Activated CD4-positive, alpha-beta memory T cell treated with anti-CD3 and anti-CD28 coated beads, Interleukin-2, amount 10 ng/mL, durations not matched to agents 7 days and 5 days (primary cell): ENCODE measurements around the gene RHCG. TPM values are rescaled to one million over a fixed set of nuclear protein-coding genes. Genes with fewer than 3 reads are reported as not detected.

ENCODE experiments used
- CTCF ChIA-PET: fragments of 350-600 bp; sonication (Branson Sonifier 250); formaldehyde crosslinking; loops from one replicate; lab custom pipeline; 2021; ENCODE audit warnings: antibody characterized with exemption, inconsistent platforms; lab: Charles Lee
- POLR2A ChIA-PET: fragments of 350-600 bp; sonication (Branson Sonifier 250); formaldehyde crosslinking; loops from one replicate; lab custom pipeline; 2021; ENCODE audit warnings: antibody characterized with exemption; lab: Charles Lee
- DNase-seq: peaks from one replicate; pipeline ENCODE4 v3.0.0-alpha.2; 2020
- H3K27ac Mint-ChIP-seq: one replicate; pipeline ENCODE4 v1.8.0; 2021; ENCODE audit warnings: mild to moderate bottlenecking, mixed read lengths
- H3K27me3 Mint-ChIP-seq: one replicate; pipeline ENCODE4 v1.8.0; 2021; ENCODE audit warnings: mixed read lengths
- H3K36me3 Mint-ChIP-seq: one replicate; pipeline ENCODE4 v1.8.0; 2021; ENCODE audit warnings: low read depth, mixed read lengths
- H3K4me1 Mint-ChIP-seq: one replicate; pipeline ENCODE4 v1.8.0; 2021; ENCODE audit warnings: mixed read lengths
- H3K4me3 Mint-ChIP-seq: one replicate; pipeline ENCODE4 v1.8.0; 2021; ENCODE audit warnings: mild to moderate bottlenecking, mixed read lengths
- H3K9me3 Mint-ChIP-seq: one replicate; pipeline ENCODE4 v1.8.0; 2021; ENCODE audit warnings: mixed read lengths
- total RNA-seq, 2 experiments: library from RNA; stranded (reverse); gene quantifications; one replicate each; pipeline ENCODE4 v1.2.3, GENCODE V29; 2021

Gene RHCG
- not detected for total RNA-seq

DNA sequence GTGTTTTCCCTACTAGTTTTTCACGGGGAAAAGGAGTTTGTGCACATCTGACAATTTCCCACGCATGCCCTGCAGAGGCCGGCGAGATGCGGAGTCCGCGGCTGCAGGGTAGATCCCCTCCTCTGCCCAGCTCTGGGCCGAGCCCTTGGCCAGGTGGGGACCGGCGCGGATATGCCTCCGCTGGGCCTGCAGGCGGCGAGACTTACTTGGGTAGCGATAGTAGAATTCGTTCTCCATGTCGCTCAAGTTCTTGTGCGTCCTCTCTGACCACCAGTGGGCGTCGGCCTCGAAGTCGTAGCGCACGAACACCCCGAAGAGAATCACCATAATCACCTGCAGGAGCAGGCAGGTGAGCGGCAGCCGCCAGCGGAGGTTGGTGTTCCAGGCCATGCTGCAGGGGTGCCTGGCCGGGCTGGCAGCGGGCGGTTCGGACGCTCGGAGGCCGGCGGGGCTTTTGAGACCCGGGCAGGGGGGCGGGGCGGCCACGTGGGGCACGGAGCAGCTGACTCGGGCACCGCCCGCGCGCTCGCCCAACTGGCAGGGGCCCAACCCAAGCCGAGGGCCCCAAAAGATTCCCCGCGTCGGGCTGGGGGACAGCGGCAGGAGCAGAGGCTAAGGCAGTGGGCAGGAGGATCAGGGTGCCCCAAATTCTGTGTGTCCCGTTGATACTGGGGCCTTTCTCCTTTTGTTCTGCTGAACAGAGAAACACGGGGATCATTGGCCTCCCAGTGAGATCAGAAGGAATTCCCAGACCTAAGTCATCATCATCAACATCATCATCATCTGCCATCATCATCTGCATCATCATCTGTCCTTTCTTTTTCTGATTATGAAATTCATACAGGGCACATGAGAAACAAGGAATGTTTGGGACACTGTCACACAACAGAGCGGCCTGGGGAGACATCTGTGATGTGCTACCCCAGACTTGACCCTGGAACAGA lies at the start of gene RHCG:
Gene RHCG (minus strand): TSS at position 429 of the 944 bp plus-strand sequence. CDS start 39 bp downstream, at position 390.
- DNase-seq, result no peak
- Mint-ChIP-seq H3K27ac (no peak within 1 kb of the TSS), H3K4me1 (peaks cover 7% of the 10 kb centered on the region), H3K4me3 (no peak within 1 kb of the TSS), H3K36me3 (no peaks in the 10 kb centered on the region), H3K27me3 (peaks cover 39% of the 10 kb centered on the region), H3K9me3 (no peaks in the 10 kb centered on the region)
- ChIA-PET POLR2A (no interaction called here), CTCF (no interaction called here)

DNA sequence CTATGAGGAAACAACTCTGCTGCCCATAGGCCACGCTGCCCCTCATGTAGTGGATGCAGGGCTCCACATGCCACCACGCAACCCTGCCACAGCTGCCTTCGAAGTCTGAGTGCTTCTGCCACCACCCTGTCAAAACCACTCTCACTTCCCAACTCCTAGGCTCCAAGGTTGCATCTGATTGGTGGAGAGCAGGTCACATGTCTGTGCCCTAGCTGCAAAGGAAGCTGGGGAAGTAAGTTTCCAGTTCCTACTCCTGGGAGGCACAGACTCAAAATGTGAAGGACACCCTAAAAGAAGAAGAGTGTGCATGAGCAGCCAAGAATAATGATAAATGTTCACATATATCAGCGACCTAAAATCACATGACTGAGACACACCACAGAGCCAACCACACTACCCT lies 47.0 kb upstream of the RHCG start:
- H3K36me3 Mint-ChIP-seq, result no peaks in the 10 kb centered on the region
- DNase-seq, result no peak
- no peaks in the 10 kb centered on the region for H3K9me3 Mint-ChIP-seq
- H3K4me1 Mint-ChIP-seq, result no peaks in the 10 kb centered on the region
- H3K27ac Mint-ChIP-seq, result no peak overlapping the region
- ChIA-PET CTCF (no interaction called here), POLR2A (no interaction called here)
- peaks cover 25% of the 10 kb centered on the region for H3K27me3 Mint-ChIP-seq
- H3K4me3 Mint-ChIP-seq, result no peak overlapping the region

DNA sequence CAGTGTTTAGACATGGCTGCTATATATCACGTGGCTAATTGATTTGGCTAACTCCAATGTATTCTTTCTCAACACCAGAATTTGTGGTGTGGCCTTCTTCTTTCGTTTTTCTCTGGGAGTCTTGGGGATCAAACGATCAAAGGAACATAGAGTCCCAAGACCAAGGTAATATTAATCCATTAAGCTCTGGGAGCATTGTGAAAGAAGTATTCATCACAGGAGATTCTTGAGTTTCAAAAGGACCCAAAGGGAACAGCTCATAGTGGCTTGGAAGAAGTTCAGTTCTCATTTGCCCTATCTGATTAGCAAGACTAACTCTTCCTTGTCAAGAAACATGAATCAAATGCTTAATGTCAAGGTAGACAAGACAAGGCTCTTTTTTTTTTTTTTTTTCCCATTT lies 46.0 kb upstream of the RHCG start:
- Mint-ChIP-seq H3K27me3 (peaks cover 24% of the 10 kb centered on the region), H3K36me3 (no peaks in the 10 kb centered on the region), H3K9me3 (peaks cover 7% of the 10 kb centered on the region), H3K4me1 (no peaks in the 10 kb centered on the region), H3K4me3 (no peak overlapping the region), H3K27ac (no peak overlapping the region)
- no peak for DNase-seq
- ChIA-PET CTCF (no interaction called here), POLR2A (no interaction called here)

DNA sequence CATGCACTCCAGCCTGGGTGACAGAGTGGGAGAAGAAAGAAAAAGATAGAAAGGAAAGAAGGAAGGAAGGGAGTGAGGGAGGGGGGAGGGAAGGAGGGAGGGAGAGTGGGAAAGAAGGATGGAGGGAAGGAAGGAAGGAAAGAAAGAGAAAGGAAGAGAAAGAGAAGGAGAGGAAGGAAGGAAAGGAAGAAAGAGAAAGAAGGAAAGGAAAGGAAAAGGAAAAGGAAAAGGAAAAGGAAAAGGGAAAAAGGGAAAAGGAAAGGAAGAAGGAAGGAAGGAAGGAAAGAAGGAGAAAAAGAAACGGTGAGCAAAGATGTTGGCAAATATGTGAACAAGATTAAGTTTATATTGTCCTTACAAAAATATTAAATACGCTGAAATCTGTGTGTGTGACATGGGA lies 42.6 kb upstream of the RHCG start:
- Mint-ChIP-seq H3K36me3 (no peaks in the 10 kb centered on the region), H3K27ac (no peak overlapping the region), H3K4me1 (no peaks in the 10 kb centered on the region), H3K9me3 (peaks cover 8% of the 10 kb centered on the region), H3K4me3 (no peak overlapping the region), H3K27me3 (peaks cover 27% of the 10 kb centered on the region)
- ChIA-PET CTCF (interaction anchor here (0.5 to 1.5 kb wide), 2 partner anchors 59 to 181 kb away, joined by 3 read pairs; no protein-coding TSS in a partner anchor), POLR2A (no interaction called here)
- DNase-seq, result no peak

DNA sequence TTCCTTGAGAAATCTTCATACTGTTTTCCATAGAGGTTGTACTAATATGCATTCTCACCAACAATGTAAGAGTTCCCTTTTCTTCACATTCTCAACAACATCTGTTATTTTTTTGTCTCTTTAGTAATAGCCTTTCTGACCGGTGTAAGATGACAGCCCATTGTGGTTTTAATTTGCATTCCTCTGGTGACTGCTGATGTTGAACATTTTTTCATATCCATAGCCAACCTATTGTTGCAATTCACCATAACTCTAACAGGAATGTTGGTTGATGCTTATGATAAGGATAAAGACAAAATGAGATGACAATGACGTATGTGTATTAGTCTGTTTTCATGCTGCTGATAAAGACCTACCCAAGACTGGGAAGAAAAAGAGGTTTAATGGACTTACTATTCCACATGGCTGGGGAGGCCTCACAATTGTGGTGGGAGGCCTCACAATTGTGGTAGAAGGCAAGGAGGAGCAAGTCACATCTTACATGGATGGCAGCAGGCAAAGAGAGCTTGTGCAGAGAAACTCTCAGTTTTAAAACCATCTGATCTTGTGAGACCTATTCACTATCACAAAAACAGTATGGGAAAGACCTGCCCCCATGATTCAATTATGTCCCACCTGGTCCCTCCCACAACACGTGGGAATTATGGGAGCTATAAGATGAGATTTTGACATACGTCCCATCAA lies 37.6 kb upstream of the RHCG start:
- Mint-ChIP-seq H3K27me3 (peaks cover 14% of the 10 kb centered on the region), H3K36me3 (no peaks in the 10 kb centered on the region), H3K4me3 (no peak overlapping the region), H3K4me1 (no peaks in the 10 kb centered on the region), H3K9me3 (peaks cover 9% of the 10 kb centered on the region), H3K27ac (no peak overlapping the region)
- ChIA-PET POLR2A (interaction anchor here (0.6 kb wide), 1 partner anchor 30 kb away, joined by 3 read pairs; no protein-coding TSS in a partner anchor), CTCF (no interaction called here)
- no peak for DNase-seq

DNA sequence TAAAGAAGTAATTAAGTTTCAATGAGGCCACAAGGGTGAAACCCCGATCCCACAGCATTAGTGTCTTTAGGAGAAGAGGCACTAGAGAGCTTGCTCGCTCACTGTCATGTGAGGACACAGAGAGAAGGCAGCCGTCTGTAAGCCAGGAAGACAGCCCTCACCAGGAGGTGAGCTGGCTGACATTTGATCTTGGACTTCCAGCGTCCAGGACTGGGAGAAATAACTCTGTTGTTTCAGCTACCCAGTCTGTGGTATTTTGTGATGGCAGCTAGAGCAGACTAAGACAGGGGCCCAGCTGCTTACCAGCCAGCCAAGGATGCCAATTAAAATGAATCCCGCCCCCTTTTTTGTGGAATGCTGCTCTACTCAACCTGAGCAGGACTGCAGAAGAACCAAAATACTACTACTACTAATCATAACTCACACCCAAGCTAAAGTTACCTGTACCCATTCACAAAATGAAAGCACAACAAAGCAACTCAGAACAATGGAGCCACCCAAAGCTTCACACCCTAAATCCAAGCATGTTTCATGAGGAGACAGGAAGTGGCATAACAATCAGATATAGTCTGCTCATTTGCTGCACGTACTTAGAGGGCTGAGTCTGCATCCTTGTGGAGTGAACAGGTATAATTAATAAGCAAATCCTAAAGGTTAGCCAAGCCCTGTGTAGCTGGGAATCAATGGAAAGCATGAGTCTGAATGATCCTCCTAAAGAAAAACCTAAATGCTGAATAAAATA lies 35.6 kb upstream of the RHCG start:
- CTCF ChIA-PET, result no interaction called here
- no peak for DNase-seq
- POLR2A ChIA-PET, result no interaction called here
- H3K27me3 Mint-ChIP-seq, result peaks cover 14% of the 10 kb centered on the region
- no peaks in the 10 kb centered on the region for H3K36me3 Mint-ChIP-seq
- H3K27ac Mint-ChIP-seq, result no peak overlapping the region
- H3K9me3 Mint-ChIP-seq, result peaks cover 2% of the 10 kb centered on the region
- H3K4me1 Mint-ChIP-seq, result no peaks in the 10 kb centered on the region
- H3K4me3 Mint-ChIP-seq, result no peak overlapping the region

DNA sequence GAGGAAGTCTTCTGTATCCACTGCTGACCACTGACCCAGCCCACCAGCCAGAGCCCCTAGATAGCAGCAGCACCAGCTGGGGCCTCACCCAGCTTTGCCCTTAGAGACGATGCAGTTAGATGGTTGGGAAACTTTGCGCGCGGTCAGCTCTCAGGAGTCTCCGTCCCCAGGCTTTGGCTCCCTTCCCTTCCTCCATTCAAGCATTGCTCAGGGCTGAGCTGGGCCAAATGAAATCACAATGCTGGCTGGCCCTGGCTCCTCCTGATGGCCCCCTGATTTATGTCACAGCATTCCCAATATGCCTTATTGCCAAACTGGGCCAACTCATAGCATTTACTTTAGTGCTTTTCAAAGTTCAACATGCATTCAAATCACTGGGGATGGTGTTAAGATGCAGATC lies 34.6 kb upstream of the RHCG start:
- ChIA-PET POLR2A (no interaction called here), CTCF (no interaction called here)
- peaks cover 2% of the 10 kb centered on the region for H3K9me3 Mint-ChIP-seq
- H3K36me3 Mint-ChIP-seq, result no peaks in the 10 kb centered on the region
- H3K4me1 Mint-ChIP-seq, result no peaks in the 10 kb centered on the region
- DNase-seq, result no peak
- no peak overlapping the region for H3K4me3 Mint-ChIP-seq
- H3K27ac Mint-ChIP-seq, result no peak overlapping the region
- H3K27me3 Mint-ChIP-seq, result peaks cover 11% of the 10 kb centered on the region

DNA sequence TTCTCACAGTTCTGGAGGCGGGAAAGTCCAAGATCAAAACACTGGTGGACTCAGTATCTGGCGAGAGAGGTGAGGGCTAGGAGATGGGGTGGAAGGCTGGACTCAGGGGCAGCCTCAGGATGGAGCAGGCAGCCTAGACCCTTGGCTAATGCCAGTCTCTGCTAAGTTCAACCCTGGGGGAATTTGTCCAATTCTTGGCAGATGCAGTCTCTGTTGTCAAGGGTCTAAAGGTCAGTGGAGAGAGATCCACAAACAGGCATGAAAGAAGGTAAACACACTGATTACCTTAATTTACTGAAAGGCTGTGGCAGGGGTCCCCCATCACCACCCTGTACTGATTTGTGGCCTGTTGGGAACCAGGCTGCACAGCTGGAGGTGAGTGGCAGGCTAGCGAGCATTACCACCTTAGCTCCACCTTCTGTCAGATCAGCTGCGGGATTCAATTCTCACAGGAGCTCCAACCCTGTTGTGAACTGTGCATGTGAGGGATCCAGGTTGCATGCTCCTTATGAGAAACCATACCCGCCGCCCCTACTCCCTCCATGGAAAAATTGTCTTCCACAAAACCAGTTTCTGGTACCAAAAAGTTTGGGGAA lies 32.5 kb upstream of the RHCG start:
- H3K36me3 Mint-ChIP-seq, result no peaks in the 10 kb centered on the region
- H3K9me3 Mint-ChIP-seq, result no peaks in the 10 kb centered on the region

DNA sequence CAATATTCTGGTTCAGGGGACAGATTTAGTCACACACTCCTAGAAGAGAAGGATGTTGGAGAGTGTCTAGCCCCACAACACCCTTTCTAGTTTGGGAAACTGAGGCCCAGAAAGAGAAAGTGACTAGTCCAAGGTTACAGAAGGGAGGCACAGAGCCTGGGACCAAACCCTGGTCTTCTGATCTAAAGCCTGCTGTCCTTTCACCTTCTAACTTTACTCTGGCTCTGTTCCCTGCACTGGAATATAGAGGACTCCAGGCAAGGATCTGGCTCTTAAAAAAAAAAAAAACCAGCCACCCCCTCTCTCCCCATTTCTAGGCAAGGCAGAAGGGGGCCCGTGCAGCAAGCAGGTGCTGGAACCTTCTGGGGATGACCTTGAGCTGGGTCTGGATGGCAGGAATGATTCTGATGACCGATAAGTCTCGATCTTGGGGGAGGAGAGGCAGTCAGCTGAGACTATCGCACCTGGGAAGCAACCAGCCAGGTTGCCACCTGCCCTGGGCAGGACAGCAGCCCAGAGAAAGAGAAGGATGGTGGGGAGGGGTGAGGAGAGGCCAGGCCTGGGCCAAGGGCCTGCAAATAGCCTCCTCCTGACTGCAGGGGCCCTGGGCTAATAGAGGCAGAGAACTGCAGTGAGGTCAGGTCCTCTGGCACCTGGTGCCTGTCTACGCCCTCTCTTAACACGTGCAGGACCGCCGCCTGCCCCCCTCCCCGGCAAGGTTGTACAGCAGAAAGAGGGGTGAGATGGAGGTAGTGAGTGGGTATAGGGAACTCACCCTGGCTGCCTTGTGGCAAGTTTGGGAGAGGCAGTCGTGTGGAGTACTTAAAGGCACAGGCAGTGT lies 30.4 kb upstream of the RHCG start:
- H3K4me1 Mint-ChIP-seq, result no peaks in the 10 kb centered on the region
- H3K9me3 Mint-ChIP-seq, result no peaks in the 10 kb centered on the region
- ChIA-PET CTCF (no interaction called here), POLR2A (no interaction called here)
- no peaks in the 10 kb centered on the region for H3K36me3 Mint-ChIP-seq
- no peak for DNase-seq
- H3K4me3 Mint-ChIP-seq, result no peak overlapping the region
- peaks cover 5% of the 10 kb centered on the region for H3K27me3 Mint-ChIP-seq
- no peak overlapping the region for H3K27ac Mint-ChIP-seq

More for the DNA sequence above, 32.5 kb upstream of the RHCG start:
- peaks cover under 1% of the 10 kb centered on the region for H3K27me3 Mint-ChIP-seq
- H3K4me3 Mint-ChIP-seq, result no peak overlapping the region
- DNase-seq, result no peak
- H3K4me1 Mint-ChIP-seq, result no peaks in the 10 kb centered on the region
- H3K27ac Mint-ChIP-seq, result no peak overlapping the region
- POLR2A ChIA-PET, result no interaction called here
- CTCF ChIA-PET, result no interaction called here

DNA sequence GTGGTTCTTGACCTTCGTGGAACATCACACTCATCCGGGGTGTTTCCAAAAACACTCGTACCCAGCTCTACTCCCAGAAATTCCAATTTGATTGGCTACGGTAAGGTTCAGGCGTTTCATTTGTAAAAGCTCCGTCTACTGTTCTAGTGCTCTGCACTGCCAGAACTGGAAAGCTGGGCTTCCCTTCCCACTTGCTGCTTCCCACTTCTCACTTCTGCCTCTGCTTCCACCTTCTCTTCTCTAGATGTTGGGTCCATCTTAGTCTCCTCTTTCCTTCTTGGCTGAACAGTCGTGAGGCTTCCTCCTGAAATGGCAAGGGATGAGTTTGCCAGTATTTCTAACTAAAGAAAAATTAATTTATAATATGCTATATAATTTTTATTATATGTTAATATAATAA lies 29.8 kb upstream of the RHCG start:
- no peak for DNase-seq
- no peaks in the 10 kb centered on the region for H3K4me1 Mint-ChIP-seq
- H3K27ac Mint-ChIP-seq, result no peak overlapping the region
- peaks cover 5% of the 10 kb centered on the region for H3K27me3 Mint-ChIP-seq
- CTCF ChIA-PET, result no interaction called here
- POLR2A ChIA-PET, result no interaction called here
- H3K4me3 Mint-ChIP-seq, result no peak overlapping the region
- H3K9me3 Mint-ChIP-seq, result no peaks in the 10 kb centered on the region
- H3K36me3 Mint-ChIP-seq, result no peaks in the 10 kb centered on the region

DNA sequence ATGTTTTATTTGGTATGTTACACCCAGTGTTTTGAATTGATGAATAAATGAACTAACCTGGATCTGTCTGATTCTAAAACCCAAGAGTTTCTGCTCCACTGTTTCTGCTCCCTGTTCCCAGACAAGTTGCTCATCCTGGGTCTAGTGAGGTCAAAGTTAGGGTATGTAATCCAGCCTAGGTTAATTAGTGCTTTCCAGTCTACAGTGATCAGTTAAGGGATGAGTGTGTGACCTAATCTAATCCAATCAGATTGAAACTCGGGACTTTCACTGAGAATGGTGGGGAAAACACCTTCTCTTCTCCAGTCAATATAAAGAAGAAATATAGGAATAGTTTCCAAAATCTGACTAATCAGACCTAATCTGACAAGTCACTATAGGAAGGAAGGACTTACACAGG lies 27.8 kb upstream of the RHCG start:
- H3K9me3 Mint-ChIP-seq, result no peaks in the 10 kb centered on the region
- no peaks in the 10 kb centered on the region for H3K4me1 Mint-ChIP-seq
- no peak for DNase-seq
- H3K27ac Mint-ChIP-seq, result no peak overlapping the region
- H3K36me3 Mint-ChIP-seq, result no peaks in the 10 kb centered on the region
- H3K27me3 Mint-ChIP-seq, result peaks cover 8% of the 10 kb centered on the region
- POLR2A ChIA-PET, result no interaction called here
- CTCF ChIA-PET, result no interaction called here
- H3K4me3 Mint-ChIP-seq, result no peak overlapping the region

DNA sequence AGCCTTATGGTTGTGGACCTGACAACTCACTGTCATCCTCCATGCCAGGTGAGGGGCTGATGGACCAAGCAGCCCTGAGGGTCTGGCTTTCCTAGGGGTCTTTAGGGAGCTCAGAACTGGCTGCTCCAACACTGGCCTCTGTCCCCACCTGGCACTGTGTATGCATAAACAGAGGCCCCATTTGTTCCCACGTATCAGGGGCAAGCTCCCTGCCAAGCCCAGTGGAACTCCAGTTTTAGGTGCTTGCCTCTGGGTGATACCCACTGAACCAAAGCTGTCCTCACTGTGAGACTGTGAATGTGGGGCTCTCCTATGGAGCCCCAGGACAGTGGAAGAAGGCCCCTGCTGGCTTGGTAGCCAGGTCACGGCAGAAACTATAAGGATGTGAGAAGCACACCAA lies 26.7 kb upstream of the RHCG start:
- Mint-ChIP-seq H3K36me3 (no peaks in the 10 kb centered on the region), H3K4me1 (no peaks in the 10 kb centered on the region), H3K9me3 (no peaks in the 10 kb centered on the region), H3K4me3 (no peak overlapping the region), H3K27ac (no peak overlapping the region), H3K27me3 (peaks cover 8% of the 10 kb centered on the region)
- DNase-seq, result no peak
- ChIA-PET POLR2A (no interaction called here), CTCF (no interaction called here)
